ENCODE measurements around the gene UACA. TPM values are rescaled to one million over a fixed set of nuclear protein-coding genes. Genes with fewer than 3 reads are reported as not detected.

UACA gene
- total RNA-seq, 2 experiments from 2014 or later: 1.1 to 1.5 TPM

DNA sequence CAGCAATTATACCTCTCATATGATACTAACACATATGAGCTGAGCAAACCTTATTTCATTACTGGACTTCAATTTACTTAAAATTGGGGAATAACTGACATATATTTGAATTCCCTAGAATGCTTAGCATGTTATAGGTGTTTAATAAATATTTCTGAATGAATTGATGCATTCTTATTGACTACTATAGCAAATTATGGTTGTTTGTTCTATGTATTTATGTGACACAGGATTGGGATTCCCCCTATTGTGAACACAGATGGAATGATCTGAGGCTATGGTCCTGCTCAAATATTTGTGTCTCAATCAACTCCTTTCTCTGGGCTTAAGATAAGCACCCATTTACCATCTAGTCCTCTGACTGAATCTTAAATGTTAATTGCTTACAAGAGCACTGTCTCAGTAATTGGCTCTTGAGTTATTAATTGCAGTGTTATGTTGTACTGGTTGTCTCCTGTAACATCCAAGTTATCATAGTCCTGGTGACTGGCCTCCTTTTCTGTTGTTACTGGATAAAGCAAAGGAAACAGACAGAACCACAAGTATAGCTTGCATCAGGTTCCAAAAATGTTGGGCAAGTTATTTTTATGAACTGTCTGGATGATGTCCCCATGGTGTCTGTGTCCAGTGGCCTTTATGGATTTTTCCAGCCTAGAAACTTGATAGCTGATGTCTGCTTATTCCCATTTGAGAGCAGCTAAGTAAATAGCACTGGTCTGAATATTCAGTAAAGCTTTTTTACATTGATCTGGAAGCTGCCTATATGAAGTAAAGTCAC, 2.3 kb upstream of the UACA start:
- Mint-ChIP-seq H3K36me3 (ENCODE audit: low read depth) (no peaks in the 10 kb centered on the region), H3K9me3 (no peaks in the 10 kb centered on the region), H3K4me3 (peak overlapping the region; percentile 23), H3K27ac (no peak overlapping the region), H3K27me3 (peaks cover 40% of the 10 kb centered on the region), H3K4me1 (ENCODE audit: low read depth) (peaks cover 24% of the 10 kb centered on the region)
- intact Hi-C loops (cut with DNase I, micrococcal nuclease): no loop called here
- Histone ChIP-seq H3K27me3 (ENCODE audit: control insufficient read depth in 1 of 2, insufficient read depth in 2 of 2, low read length in 2 of 2) (peaks cover 14 to 44% of the 10 kb centered on the region in 2 experiments), H3K4me1 (ENCODE audit: insufficient read depth, low read length) (peaks cover 19% of the 10 kb centered on the region), H3K4me3 (ENCODE audit: low read length) (no peak overlapping the region), H3K36me3 (ENCODE audit: insufficient read depth, low read length) (no peaks in the 10 kb centered on the region), H3K9me3 (ENCODE audit: control insufficient read depth in 1 of 2, insufficient read depth in 1 of 2, low read length in 2 of 2) (peaks cover 0 to 10% of the 10 kb centered on the region in 2 experiments), H3K27ac (ENCODE audit: low read depth in 1 of 2, low read length in 2 of 2) (no peak overlapping the region)
- ChIA-PET CTCF (no interaction called here), POLR2A (no interaction called here)
- ATAC-seq (ENCODE audit: poor library complexity) (no peak), DNase-seq (no peak)
- TF ChIP-seq, protein P1, sequence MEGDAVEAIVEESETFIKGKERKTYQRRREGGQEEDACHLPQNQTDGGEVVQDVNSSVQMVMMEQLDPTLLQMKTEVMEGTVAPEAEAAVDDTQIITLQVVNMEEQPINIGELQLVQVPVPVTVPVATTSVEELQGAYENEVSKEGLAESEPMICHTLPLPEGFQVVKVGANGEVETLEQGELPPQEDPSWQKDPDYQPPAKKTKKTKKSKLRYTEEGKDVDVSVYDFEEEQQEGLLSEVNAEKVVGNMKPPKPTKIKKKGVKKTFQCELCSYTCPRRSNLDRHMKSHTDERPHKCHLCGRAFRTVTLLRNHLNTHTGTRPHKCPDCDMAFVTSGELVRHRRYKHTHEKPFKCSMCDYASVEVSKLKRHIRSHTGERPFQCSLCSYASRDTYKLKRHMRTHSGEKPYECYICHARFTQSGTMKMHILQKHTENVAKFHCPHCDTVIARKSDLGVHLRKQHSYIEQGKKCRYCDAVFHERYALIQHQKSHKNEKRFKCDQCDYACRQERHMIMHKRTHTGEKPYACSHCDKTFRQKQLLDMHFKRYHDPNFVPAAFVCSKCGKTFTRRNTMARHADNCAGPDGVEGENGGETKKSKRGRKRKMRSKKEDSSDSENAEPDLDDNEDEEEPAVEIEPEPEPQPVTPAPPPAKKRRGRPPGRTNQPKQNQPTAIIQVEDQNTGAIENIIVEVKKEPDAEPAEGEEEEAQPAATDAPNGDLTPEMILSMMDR (IDR thresholded peaks at IDR 0.05): no peak

GRCh38 chr15:70763950-70764730, 782 bp upstream of the UACA start:
- Histone ChIP-seq H3K4me1 (ENCODE audit: insufficient read depth, low read length) (peaks cover 19% of the 10 kb centered on the region), H3K9me3 (ENCODE audit: control insufficient read depth in 1 of 2, insufficient read depth in 1 of 2, low read length in 2 of 2) (peaks cover 0 to 10% of the 10 kb centered on the region in 2 experiments), H3K27me3 (ENCODE audit: control insufficient read depth in 1 of 2, insufficient read depth in 2 of 2, low read length in 2 of 2) (peaks cover 23 to 56% of the 10 kb centered on the region in 2 experiments), H3K27ac (ENCODE audit: low read depth in 1 of 2, low read length in 2 of 2) (no peak overlapping the region), H3K4me3 (ENCODE audit: low read length) (peak overlapping the region; percentile 55), H3K36me3 (ENCODE audit: insufficient read depth, low read length) (no peaks in the 10 kb centered on the region)
- CTCF ChIA-PET: no interaction called here
- intact Hi-C loops (cut with DNase I, micrococcal nuclease): no loop called here
- peaks cover 24% of the 10 kb centered on the region for H3K4me1 Mint-ChIP-seq (ENCODE audit: low read depth)
- peak overlapping the region; percentile 84 for H3K4me3 Mint-ChIP-seq
- POLR2A ChIA-PET: interaction anchor here (0.8 kb wide), 1 partner anchor 12 kb away, joined by 3 read pairs; no protein-coding TSS in a partner anchor
- no peak overlapping the region for H3K27ac Mint-ChIP-seq
- TF ChIP-seq, protein P1 (IDR thresholded peaks at IDR 0.05): no peak
- no peaks in the 10 kb centered on the region for H3K9me3 Mint-ChIP-seq
- no peak for ATAC-seq (ENCODE audit: poor library complexity)
- peaks cover 49% of the 10 kb centered on the region for H3K27me3 Mint-ChIP-seq
- peak in 1 of 14 experiments; percentile 3 for DNase-seq
- H3K36me3 Mint-ChIP-seq (ENCODE audit: low read depth): no peaks in the 10 kb centered on the region

DNA sequence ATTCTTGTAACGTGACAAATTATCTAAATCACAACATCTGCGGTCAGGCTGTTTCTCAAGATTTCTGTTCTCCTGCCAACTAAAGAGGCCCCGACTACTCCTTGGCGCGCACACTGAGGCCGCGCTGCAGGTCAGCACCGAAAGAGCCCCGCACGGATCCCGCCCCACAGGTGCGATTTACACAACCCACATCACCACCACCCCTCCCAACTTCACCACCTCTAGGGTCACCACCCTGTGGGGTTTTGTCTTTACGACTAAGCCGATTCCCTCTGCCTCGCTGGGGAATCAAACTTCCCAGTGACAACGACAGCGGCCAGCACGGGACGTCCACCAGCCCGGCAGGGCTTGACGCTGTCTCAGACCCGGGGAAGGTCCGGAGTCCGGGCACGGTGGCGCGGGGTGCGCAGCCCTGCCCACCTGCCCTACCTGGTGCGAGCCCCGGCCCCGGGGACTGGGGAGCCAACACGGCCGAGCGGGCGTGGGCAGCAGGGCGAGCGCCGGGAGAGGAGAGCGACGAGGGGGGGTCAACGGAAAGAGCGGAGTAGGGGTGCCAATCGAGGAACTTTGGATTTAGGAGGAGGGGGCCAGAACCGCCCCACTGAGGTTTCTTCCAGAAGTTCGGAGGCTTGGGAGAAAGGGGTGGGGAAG, 764 bp downstream of the UACA start:
- Mint-ChIP-seq H3K4me3 (peak overlapping the region; percentile 82), H3K9me3 (no peaks in the 10 kb centered on the region), H3K27ac (no peak overlapping the region), H3K27me3 (peaks cover 65% of the 10 kb centered on the region), H3K36me3 (ENCODE audit: low read depth) (no peaks in the 10 kb centered on the region), H3K4me1 (ENCODE audit: low read depth) (peaks cover 20% of the 10 kb centered on the region)
- ATAC-seq (ENCODE audit: poor library complexity) (peak; percentile 10), DNase-seq (peak in 5 of 14 experiments; percentile 4 to 33 (median 18))
- ChIA-PET POLR2A (interaction anchor here (1.0 kb wide), 1 partner anchor 230 kb away, joined by 3 read pairs; no protein-coding TSS in a partner anchor), CTCF (no interaction called here)
- Histone ChIP-seq H3K9me3 (ENCODE audit: control insufficient read depth in 1 of 2, insufficient read depth in 1 of 2, low read length in 2 of 2) (peaks cover 0 to 10% of the 10 kb centered on the region in 2 experiments), H3K36me3 (ENCODE audit: insufficient read depth, low read length) (no peaks in the 10 kb centered on the region), H3K27ac (ENCODE audit: low read depth in 1 of 2, low read length in 2 of 2) (no peak overlapping the region), H3K4me3 (ENCODE audit: low read length) (peak overlapping the region; percentile 55), H3K27me3 (ENCODE audit: control insufficient read depth in 1 of 2, insufficient read depth in 2 of 2, low read length in 2 of 2) (peaks cover 28 to 71% of the 10 kb centered on the region in 2 experiments), H3K4me1 (ENCODE audit: insufficient read depth, low read length) (peaks cover 19% of the 10 kb centered on the region)
- intact Hi-C loops (cut with DNase I, micrococcal nuclease): no loop called here
- TF ChIP-seq, protein P1 (IDR thresholded peaks at IDR 0.05): no peak

Data from CD4-positive, alpha-beta T cell (primary cell).